BLaER1 treated with 17β-estradiol and CSF1 and Interleukin-3, amounts not matched to agents 10 nM and 100 nM (cell line): ENCODE measurements around the gene NUP62.
A peak's percentile ranks its signal among the peaks of the same experiment; 100 is the strongest.

Experiments
- H3K27ac ChIP-seq, 11 experiments: shearing (Covaris generic); formaldehyde crosslinking; 2 replicates each; pipeline ENCODE4 v1.8.1; 2022
- H3K27me3 ChIP-seq, 11 experiments: shearing (Covaris generic); formaldehyde crosslinking; 2 replicates each; pipeline ENCODE4 v1.8.1; 2022
- H3K36me3 ChIP-seq, 11 experiments: shearing (Covaris generic); formaldehyde crosslinking; 2 replicates each; pipeline ENCODE4 v1.8.1; 2022
- H3K4me1 ChIP-seq, 10 experiments: shearing (Covaris generic); formaldehyde crosslinking; 2 replicates each; pipeline ENCODE4 v1.8.1; 2022
- H3K4me2 ChIP-seq, 11 experiments: shearing (Covaris generic); formaldehyde crosslinking; 2 replicates each; pipeline ENCODE4 v1.8.1; 2022
- H3K4me3 ChIP-seq, 10 experiments: shearing (Covaris generic); formaldehyde crosslinking; 2 replicates each; pipeline ENCODE4 v1.8.1; 2022
- H3K9ac ChIP-seq, 11 experiments: shearing (Covaris generic); formaldehyde crosslinking; 2 replicates each; pipeline ENCODE4 v1.8.1; 2022
- H3K9me3 ChIP-seq, 11 experiments: shearing (Covaris generic); formaldehyde crosslinking; replicated peaks in 1 of 11; 2 replicates each; pipeline ENCODE4 v1.8.1; 2022
- H4K20me1 ChIP-seq, 11 experiments: shearing (Covaris generic); formaldehyde crosslinking; 2 replicates each; pipeline ENCODE4 v1.8.1; 2022
- Cebpa-rat ChIP-seq, 11 experiments: shearing (Covaris generic); IDR thresholded peaks; 2 replicates each; pipeline ENCODE4 v1.8.1; 2022

The NUP62 gene

DNA sequence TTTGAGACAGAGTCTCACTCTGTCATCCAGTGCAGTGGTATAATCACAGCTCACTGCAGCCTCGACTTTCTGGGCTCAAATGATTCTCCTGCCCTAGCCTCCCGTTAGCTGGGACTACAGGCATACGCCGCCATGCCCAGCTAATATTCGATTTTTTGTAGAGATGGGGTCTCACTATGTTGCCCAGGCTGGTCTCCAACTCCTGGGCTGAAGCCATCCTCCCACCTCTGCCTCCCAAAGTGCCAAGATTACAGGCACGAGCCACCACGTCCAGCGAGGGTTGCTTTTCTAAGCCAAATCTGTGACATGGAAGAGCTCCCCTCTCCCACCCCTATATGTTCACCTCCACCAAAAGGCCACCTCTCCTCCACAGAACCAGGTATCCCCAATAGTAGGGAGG lies 11.2 kb downstream of the NUP62 start:
- Histone ChIP-seq H3K9me3 (no peaks in the 10 kb centered on the region), H3K4me3 (no peak overlapping the region), H3K27ac (peak overlapping the region in 3 of 11 experiments; percentile 3 to 35 (median 15); a peak in 2 of 22 replicates), H3K4me2 (peak overlapping the region in 3 of 11 experiments; percentile 38 to 75 (median 63); a peak in 7 of 22 replicates), H3K9ac (peak overlapping the region in 2 of 11 experiments; percentile 0 to 9; a peak in 2 of 22 replicates), H4K20me1 (peaks cover 72 to 100% (median 98%) of the 10 kb centered on the region in 11 experiments), H3K36me3 (peaks cover 79 to 98% (median 95%) of the 10 kb centered on the region in 11 experiments), H3K4me1 (peaks cover 45 to 97% (median 58%) of the 10 kb centered on the region in 10 experiments), H3K27me3 (no peaks in the 10 kb centered on the region)
- TF ChIP-seq Cebpa-rat (IDR thresholded peaks at IDR 0.05): no peak

DNA sequence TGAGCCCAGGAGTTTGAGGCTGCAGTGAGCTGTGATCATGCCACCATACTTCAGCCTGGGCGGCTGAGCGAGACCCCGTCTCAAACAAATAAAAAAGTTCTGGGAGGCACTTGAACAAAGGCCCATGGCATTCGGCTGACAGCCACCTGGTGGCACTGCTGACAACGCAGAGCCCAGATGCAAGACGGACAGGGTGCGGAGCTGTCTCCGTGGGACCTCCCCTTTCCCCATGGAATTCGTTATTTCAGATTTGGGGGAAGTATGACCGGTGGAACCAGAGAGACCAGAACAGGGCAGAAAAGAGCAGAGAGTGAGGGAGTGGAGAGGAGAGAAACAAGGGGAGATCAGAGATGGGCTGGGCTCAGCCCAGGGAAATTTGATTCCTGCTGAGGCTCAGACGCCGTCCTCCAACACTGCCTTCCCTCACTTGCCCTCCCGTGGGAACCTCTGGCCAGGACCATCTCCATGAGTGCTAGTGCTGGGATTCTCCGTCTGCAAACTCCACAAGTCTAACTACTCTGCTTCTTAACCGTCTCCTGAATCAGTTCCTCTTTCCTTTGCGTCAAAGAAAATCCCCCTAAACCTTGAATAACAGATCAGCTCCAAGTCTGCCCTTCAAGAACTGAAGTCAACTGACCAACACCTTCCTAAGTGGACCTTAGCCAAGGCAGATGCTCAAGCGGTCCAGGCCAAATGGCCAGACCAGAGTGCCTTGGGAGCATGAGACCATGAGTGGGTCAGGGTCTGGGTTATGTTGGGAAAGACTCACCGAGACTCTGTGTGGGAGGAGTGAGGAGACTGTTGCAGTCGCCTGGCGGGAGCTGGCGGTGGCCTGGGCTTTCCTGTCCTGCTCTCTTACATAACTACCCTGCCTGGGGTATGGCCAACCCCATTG lies 12.2 kb downstream of the NUP62 start:
- H3K9ac ChIP-seq: peak overlapping the region in 2 of 11 experiments; percentile 0 to 3; a peak in 2 of 22 replicates
- H3K27ac ChIP-seq: peak overlapping the region in 6 of 11 experiments; percentile 1 to 39 (median 18); a peak in 6 of 22 replicates
- no peaks in the 10 kb centered on the region for H3K9me3 ChIP-seq
- peaks cover 78 to 98% (median 95%) of the 10 kb centered on the region in 11 experiments for H3K36me3 ChIP-seq
- H3K4me1 ChIP-seq: peaks cover 45 to 97% (median 57%) of the 10 kb centered on the region in 10 experiments
- H4K20me1 ChIP-seq: peaks cover 62 to 100% (median 98%) of the 10 kb centered on the region in 11 experiments
- no peak for TF ChIP-seq Cebpa-rat (IDR thresholded peaks at IDR 0.05)
- H3K4me3 ChIP-seq: no peak overlapping the region
- no peaks in the 10 kb centered on the region for H3K27me3 ChIP-seq
- peak overlapping the region in 6 of 11 experiments; percentile 8 to 75 (median 36); a peak in 9 of 22 replicates for H3K4me2 ChIP-seq

DNA sequence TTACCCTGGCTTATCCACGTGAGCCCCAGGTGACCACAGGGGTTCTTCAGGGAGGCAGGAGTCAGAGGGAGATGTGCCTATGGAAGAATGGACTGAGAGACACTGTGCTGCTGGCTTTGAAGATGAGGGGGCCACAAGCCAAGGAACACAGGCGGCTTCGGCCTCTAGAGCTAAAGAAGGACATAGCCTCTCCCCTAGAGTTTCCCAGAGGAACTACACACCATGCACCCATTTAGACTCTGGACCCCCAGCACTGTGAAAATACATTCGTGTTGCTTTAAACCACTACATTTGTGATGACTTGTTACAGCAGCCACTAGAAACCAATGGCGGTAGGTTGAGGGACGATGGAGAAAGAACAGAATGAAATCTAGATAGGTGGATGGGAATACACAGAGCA lies 14.0 kb downstream of the NUP62 start:
- Histone ChIP-seq H3K27me3 (no peaks in the 10 kb centered on the region), H3K9me3 (no peaks in the 10 kb centered on the region), H3K4me3 (no peak overlapping the region), H3K27ac (no peak overlapping the region), H3K4me1 (peaks cover 43 to 97% (median 55%) of the 10 kb centered on the region in 10 experiments), H3K36me3 (peaks cover 60 to 97% (median 92%) of the 10 kb centered on the region in 11 experiments), H3K9ac (peak overlapping the region in 1 of 11 experiments; percentile 9; a peak in 1 of 22 replicates), H3K4me2 (peak overlapping the region in 3 of 11 experiments; percentile 7 to 32 (median 28); a peak in 2 of 22 replicates), H4K20me1 (peaks cover 44 to 99% (median 97%) of the 10 kb centered on the region in 11 experiments)
- TF ChIP-seq Cebpa-rat (IDR thresholded peaks at IDR 0.05): no peak

DNA sequence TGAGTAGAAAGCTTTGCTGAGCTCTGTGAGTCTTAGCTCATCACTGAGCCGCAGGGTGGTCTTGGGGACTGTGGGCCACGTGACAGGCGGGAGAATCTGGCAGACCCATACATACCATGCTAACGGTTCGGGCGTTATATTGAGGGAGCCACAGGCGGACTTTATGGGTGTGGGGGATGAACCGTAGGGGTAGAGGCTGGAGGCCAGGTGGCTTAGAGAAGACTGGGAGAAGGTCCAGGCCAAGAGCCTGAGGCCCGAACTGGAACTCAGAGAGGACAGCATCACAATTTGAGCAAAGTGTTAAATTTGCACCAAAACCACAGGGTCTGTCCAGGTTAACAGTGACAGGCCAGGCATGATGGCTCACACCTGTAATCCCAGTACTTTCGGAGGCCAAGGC lies 15.6 kb downstream of the NUP62 start:
- peak overlapping the region in 3 of 11 experiments; percentile 17 to 87 (median 18); a peak in 4 of 22 replicates for H3K27ac ChIP-seq
- no peak for TF ChIP-seq Cebpa-rat (IDR thresholded peaks at IDR 0.05)
- H3K4me1 ChIP-seq: peaks cover 39 to 99% (median 65%) of the 10 kb centered on the region in 10 experiments
- H3K36me3 ChIP-seq: peaks cover 62 to 98% (median 95%) of the 10 kb centered on the region in 11 experiments
- peak overlapping the region in 5 of 11 experiments; percentile 83 to 96 (median 86); a peak in 7 of 22 replicates for H3K4me2 ChIP-seq
- H3K4me3 ChIP-seq: no peak overlapping the region
- peaks cover 30 to 99% (median 98%) of the 10 kb centered on the region in 11 experiments; a peak in 21 of 22 replicates for H4K20me1 ChIP-seq
- H3K9me3 ChIP-seq: no peaks in the 10 kb centered on the region
- no peaks in the 10 kb centered on the region for H3K27me3 ChIP-seq
- peak overlapping the region in 4 of 11 experiments; percentile 10 to 38 (median 32); a peak in 1 of 22 replicates for H3K9ac ChIP-seq

DNA sequence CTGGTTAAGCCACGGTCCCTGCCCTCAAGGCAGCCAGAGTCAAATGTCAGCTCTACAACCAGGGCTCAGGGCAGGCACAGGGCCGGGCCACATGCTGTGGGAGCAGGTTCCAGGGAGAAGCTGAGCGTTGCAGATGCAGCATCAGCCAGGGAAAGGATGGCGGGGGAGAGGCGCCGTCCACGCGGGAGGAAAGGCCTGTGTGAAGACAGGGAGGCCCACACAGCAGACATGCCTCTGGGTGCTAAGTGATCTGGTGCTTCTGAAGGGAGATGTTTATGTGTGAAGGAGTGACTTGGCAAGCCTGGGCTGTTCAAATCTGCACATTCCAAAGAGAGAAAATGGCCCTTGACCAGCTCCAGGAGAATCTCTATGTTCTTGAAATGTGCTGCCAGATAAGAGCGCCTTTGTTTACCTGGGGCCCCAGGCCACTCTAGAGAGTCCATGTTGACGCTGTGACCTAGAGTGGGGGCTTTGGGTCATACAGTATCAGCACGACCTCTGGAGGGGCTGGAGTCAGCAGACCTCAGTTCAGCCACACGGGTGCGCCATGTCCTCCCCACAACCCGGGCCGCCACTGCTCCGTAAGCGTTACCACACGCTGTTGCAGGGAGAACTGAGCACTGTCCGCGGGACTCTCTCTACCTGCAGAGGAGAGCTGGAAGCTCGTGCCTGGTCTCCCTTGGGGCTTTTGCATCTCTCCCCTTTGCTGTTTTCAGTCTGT lies 16.2 kb downstream of the NUP62 start:
- peak overlapping the region in 9 of 11 experiments; percentile 0 to 87 (median 74); a peak in 12 of 22 replicates for H3K27ac ChIP-seq
- peak overlapping the region in 4 of 11 experiments; percentile 23 to 73 (median 59); a peak in 5 of 22 replicates for H3K9ac ChIP-seq
- H3K4me1 ChIP-seq: peaks cover 45 to 100% (median 67%) of the 10 kb centered on the region in 10 experiments
- TF ChIP-seq Cebpa-rat (IDR thresholded peaks at IDR 0.05): no peak
- H3K36me3 ChIP-seq: peaks cover 64 to 99% (median 96%) of the 10 kb centered on the region in 11 experiments
- H3K4me2 ChIP-seq: peak overlapping the region in 6 of 11 experiments; percentile 78 to 96 (median 86); a peak in 11 of 22 replicates
- H3K4me3 ChIP-seq: no peak overlapping the region
- no peaks in the 10 kb centered on the region for H3K9me3 ChIP-seq
- H3K27me3 ChIP-seq: no peaks in the 10 kb centered on the region
- peaks cover 25 to 100% (median 99%) of the 10 kb centered on the region in 11 experiments; a peak in 21 of 22 replicates for H4K20me1 ChIP-seq

DNA sequence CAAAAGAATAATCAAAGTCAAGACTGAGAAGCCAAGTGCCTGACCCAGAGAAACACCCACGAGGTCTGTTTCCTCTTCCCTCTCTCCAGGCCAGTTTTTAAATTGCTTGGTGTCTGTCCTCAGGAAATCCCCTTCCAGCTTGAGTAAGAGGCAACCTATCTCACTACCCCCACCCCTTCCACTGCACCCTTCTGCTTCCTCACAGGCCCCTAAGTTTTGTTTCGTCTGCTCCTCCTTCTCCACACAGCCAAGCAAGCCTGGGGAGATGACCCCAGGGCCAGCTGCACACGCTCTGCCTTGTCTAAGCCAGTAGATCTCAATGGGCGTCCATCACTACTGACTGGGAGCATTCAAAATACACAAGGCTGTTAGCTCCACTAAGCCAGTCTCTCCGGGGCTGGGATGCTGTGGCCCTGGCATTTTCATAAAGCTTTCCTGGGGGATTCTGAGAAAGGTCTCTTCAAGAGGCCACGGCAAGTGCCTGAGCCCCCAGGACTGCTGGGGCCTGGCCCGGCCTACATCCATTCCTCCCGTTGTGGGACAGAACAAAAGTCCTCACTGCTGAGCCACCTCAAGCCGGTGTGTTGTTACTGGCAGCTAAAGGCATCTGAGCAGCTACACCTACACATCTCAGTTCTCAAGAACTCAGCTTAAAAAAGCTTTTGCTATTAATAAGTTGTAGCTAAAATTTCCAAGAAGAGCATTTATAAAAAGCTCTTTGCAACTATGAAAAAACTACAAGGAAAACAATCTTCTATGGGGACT lies 17.7 kb downstream of the NUP62 start:
- no peak for TF ChIP-seq Cebpa-rat (IDR thresholded peaks at IDR 0.05)
- no peaks in the 10 kb centered on the region for H3K9me3 ChIP-seq
- peaks cover 68 to 99% (median 96%) of the 10 kb centered on the region in 11 experiments for H3K36me3 ChIP-seq
- no peaks in the 10 kb centered on the region for H3K27me3 ChIP-seq
- H3K9ac ChIP-seq: peak overlapping the region; percentile 31 to 73 (median 65); a peak in 20 of 22 replicates
- peak overlapping the region; percentile 55 to 96 (median 78) for H3K4me2 ChIP-seq
- peaks cover 12 to 100% (median 99%) of the 10 kb centered on the region in 11 experiments; a peak in 21 of 22 replicates for H4K20me1 ChIP-seq
- peak overlapping the region; percentile 28 to 87 (median 75) for H3K27ac ChIP-seq
- peak overlapping the region in 1 of 10 experiments; percentile 9; a peak in 1 of 20 replicates for H3K4me3 ChIP-seq
- peaks cover 47 to 100% (median 71%) of the 10 kb centered on the region in 10 experiments for H3K4me1 ChIP-seq

DNA sequence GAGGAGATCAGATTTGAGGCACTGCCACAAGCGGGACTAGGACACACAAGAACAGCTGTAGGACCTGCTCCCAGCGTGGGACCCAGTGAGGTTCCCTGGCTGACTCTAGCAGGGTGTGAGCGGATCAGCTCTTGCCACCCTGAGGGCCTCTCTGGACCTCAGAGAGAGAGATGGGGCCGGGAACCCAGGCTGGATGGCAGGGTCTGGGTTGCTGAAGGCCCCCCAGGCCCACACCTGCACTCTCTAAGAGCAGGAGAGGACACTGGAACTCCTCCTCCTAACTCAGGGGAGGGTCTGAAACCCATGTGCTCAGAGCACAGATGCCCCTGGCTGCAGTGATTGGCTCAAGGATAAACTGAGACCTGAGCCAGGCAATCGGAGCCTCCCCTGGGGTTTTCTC lies 19.1 kb downstream of the NUP62 start:
- Histone ChIP-seq H3K9me3 (no peaks in the 10 kb centered on the region), H4K20me1 (peaks cover 3 to 100% (median 99%) of the 10 kb centered on the region in 11 experiments; a peak in 21 of 22 replicates), H3K36me3 (peaks cover 63 to 97% (median 90%) of the 10 kb centered on the region in 11 experiments), H3K4me2 (peak overlapping the region in 4 of 11 experiments; percentile 9 to 96 (median 73); a peak in 7 of 22 replicates), H3K4me1 (peaks cover 61 to 100% (median 85%) of the 10 kb centered on the region in 10 experiments), H3K27ac (peak overlapping the region in 9 of 11 experiments; percentile 3 to 87 (median 74); a peak in 13 of 22 replicates), H3K4me3 (no peak overlapping the region), H3K9ac (peak overlapping the region in 8 of 11 experiments; percentile 6 to 69 (median 24); a peak in 5 of 22 replicates), H3K27me3 (no peaks in the 10 kb centered on the region)
- no peak for TF ChIP-seq Cebpa-rat (IDR thresholded peaks at IDR 0.05)
